H9 (cell line): ENCODE results near the gene DNAJB5. TPM values are rescaled to one million over a fixed set of nuclear protein-coding genes. Genes with fewer than 3 reads are reported as not detected.

ENCODE experiments used
- DNase-seq: peaks from one replicate; pipeline ENCODE4 v3.0.0-alpha.2; 2017
- H2AFZ ChIP-seq: one replicate; pipeline ENCODE4 v1.6.1; 2013; ENCODE audit warnings: mild to moderate bottlenecking, low read length, control low read depth, moderate library complexity
- H2AK5ac ChIP-seq: 2 replicates; pipeline ENCODE4 v1.6.1; 2013; ENCODE audit warnings: low read length, control low read depth, mixed read lengths; ENCODE audit not compliant: insufficient read length
- H2BK120ac ChIP-seq: one replicate; pipeline ENCODE4 v1.6.1; 2013; ENCODE audit warnings: low read depth, mild to moderate bottlenecking, low read length, control low read depth, inconsistent platforms; ENCODE audit not compliant: poor library complexity, severe bottlenecking
- H2BK12ac ChIP-seq: 2 replicates; pipeline ENCODE4 v1.6.1; 2013; ENCODE audit warnings: low read length, control low read depth, mixed read lengths, low read depth; ENCODE audit not compliant: insufficient read length
- H2BK15ac ChIP-seq: 2 replicates; pipeline ENCODE4 v1.6.1; 2013; ENCODE audit warnings: low read depth, low read length, control low read depth
- H2BK20ac ChIP-seq: one replicate; pipeline ENCODE4 v1.6.1; 2013; ENCODE audit warnings: low read depth, mild to moderate bottlenecking, low read length, control low read depth, inconsistent platforms; ENCODE audit not compliant: poor library complexity, severe bottlenecking
- H2BK5ac ChIP-seq: 2 replicates; pipeline ENCODE4 v1.6.1; 2013; ENCODE audit warnings: low read length, control low read depth, mixed read lengths; ENCODE audit not compliant: insufficient read length
- H3K14ac ChIP-seq: 2 replicates; pipeline ENCODE4 v1.6.1; 2013; ENCODE audit warnings: low read length, control low read depth; ENCODE audit not compliant: insufficient read depth
- H3K18ac ChIP-seq: 2 replicates; pipeline ENCODE4 v1.6.1; 2013; ENCODE audit warnings: low read depth, mild to moderate bottlenecking, mixed read lengths, low read length, control low read depth; ENCODE audit not compliant: insufficient read length
- H3K23ac ChIP-seq: 2 replicates; pipeline ENCODE4 v1.6.1; 2013; ENCODE audit warnings: low read length, control low read depth, mixed read lengths, low read depth; ENCODE audit not compliant: insufficient read length
- H3K23me2 ChIP-seq: 2 replicates; pipeline ENCODE4 v1.6.1; 2013; ENCODE audit warnings: low read depth, mild to moderate bottlenecking, mixed read lengths, low read length, control low read depth; ENCODE audit not compliant: insufficient read length, poor library complexity, severe bottlenecking
- H3K27ac ChIP-seq: 2 replicates; pipeline ENCODE4 v1.5.1; 2013; ENCODE audit warnings: low read length, control low read depth, mixed read lengths, low read depth; ENCODE audit not compliant: insufficient read length
- H3K27me3 ChIP-seq: 2 replicates; pipeline ENCODE4 v1.6.1; 2013; ENCODE audit warnings: low read length, control low read depth, inconsistent platforms; ENCODE audit not compliant: insufficient read depth
- H3K4ac ChIP-seq: 2 replicates; pipeline ENCODE4 v1.6.1; 2013; ENCODE audit warnings: low read depth, mild to moderate bottlenecking, control low read depth, inconsistent platforms, low read length, moderate library complexity
- H3K4me1 ChIP-seq: 2 replicates; pipeline ENCODE4 v1.6.1; 2013; ENCODE audit warnings: low read length, control low read depth, inconsistent platforms; ENCODE audit not compliant: insufficient read depth
- H3K4me2 ChIP-seq: 2 replicates; pipeline ENCODE4 v1.6.1; 2013; ENCODE audit warnings: low read length, control low read depth, mixed read lengths; ENCODE audit not compliant: insufficient read length, insufficient read depth
- H3K56ac ChIP-seq: 2 replicates; pipeline ENCODE4 v1.6.1; 2013; ENCODE audit warnings: low read depth, mild to moderate bottlenecking, mixed read lengths, low read length, control low read depth; ENCODE audit not compliant: insufficient read length
- H3K79me1 ChIP-seq: 2 replicates; pipeline ENCODE4 v1.6.1; 2013; ENCODE audit warnings: low read depth, mild to moderate bottlenecking, moderate library complexity, low read length, control low read depth, inconsistent platforms; ENCODE audit not compliant: insufficient read depth, poor library complexity, severe bottlenecking
- H3K79me2 ChIP-seq: 2 replicates; pipeline ENCODE4 v1.6.1; 2013; ENCODE audit warnings: low read length, control low read depth, inconsistent platforms; ENCODE audit not compliant: insufficient read depth
- H3K9ac ChIP-seq: 2 replicates; pipeline ENCODE4 v1.6.1; 2013; ENCODE audit warnings: low read length, control low read depth, mixed read lengths; ENCODE audit not compliant: insufficient read length; ENCODE audit errors: extremely low read depth
- H3K9me3 ChIP-seq: one replicate; pipeline ENCODE4 v1.6.1; 2013; ENCODE audit warnings: low read depth, low read length, inconsistent platforms; ENCODE audit not compliant: control insufficient read depth
- H3T11ph ChIP-seq: one replicate; pipeline ENCODE4 v1.6.1; 2013; ENCODE audit warnings: mild to moderate bottlenecking, low read length, control low read depth, inconsistent platforms
- H4K20me1 ChIP-seq: one replicate; pipeline ENCODE4 v1.6.1; 2013; ENCODE audit not compliant: control insufficient read depth, insufficient read length, insufficient read depth
- H4K5ac ChIP-seq: 2 replicates; pipeline ENCODE4 v1.6.1; 2013; ENCODE audit warnings: low read depth, mild to moderate bottlenecking, mixed read lengths, low read length, control low read depth; ENCODE audit not compliant: insufficient read length
- H4K8ac ChIP-seq: replicated peaks from 2 replicates; pipeline ENCODE4 v1.6.1; 2013; ENCODE audit warnings: low read length, control low read depth, mixed read lengths, low read depth; ENCODE audit not compliant: insufficient read length
- H4K91ac ChIP-seq: 2 replicates; pipeline ENCODE4 v1.6.1; 2013; ENCODE audit warnings: low read depth, mild to moderate bottlenecking, moderate library complexity, mixed read lengths, low read length, control low read depth; ENCODE audit not compliant: insufficient read length
- H3K27ac Mint-ChIP-seq, 3 experiments: 2 replicates in 2 of 3; 3 replicates in 1 of 3; pipeline ENCODE4 v1.8.0; 2020 to 2021; ENCODE audit warnings: mixed read lengths in 3 of 3, mild to moderate bottlenecking in 1 of 3, moderate library complexity in 1 of 3
- H3K27me3 Mint-ChIP-seq: 2 replicates; pipeline ENCODE4 v1.8.0; 2021; ENCODE audit warnings: low read depth, mild to moderate bottlenecking, moderate library complexity, mixed read lengths
- H3K36me3 Mint-ChIP-seq, 3 experiments: 2 replicates in 2 of 3; 3 replicates in 1 of 3; pipeline ENCODE4 v1.8.0; 2020 to 2021; ENCODE audit warnings: low read depth in 3 of 3, mixed read lengths in 3 of 3; ENCODE audit not compliant: insufficient read depth in 1 of 3
- H3K4me1 Mint-ChIP-seq, 2 experiments: 2 replicates each; pipeline ENCODE4 v1.8.0; 2020; ENCODE audit warnings: mixed read lengths in 2 of 2
- H3K4me3 Mint-ChIP-seq, 2 experiments: 2 replicates in 1 of 2; 3 replicates in 1 of 2; pipeline ENCODE4 v1.8.0; 2020 to 2021; ENCODE audit warnings: mild to moderate bottlenecking in 2 of 2, mixed read lengths in 2 of 2, moderate library complexity in 1 of 2
- H3K9me3 Mint-ChIP-seq, 2 experiments: 2 replicates in 1 of 2; 3 replicates in 1 of 2; pipeline ENCODE4 v1.8.0; 2020; ENCODE audit warnings: mild to moderate bottlenecking in 2 of 2, mixed read lengths in 2 of 2, moderate library complexity in 1 of 2
- WGBS: extraction: QIAGEN DNeasy Blood & Tissue Kit; methylation state at CpG from one replicate; pipeline ENCODE4 v1.1.7; 2013; ENCODE audit warnings: missing lambda C conversion rate, low lambda C conversion rate, mixed read lengths; ENCODE audit not compliant: insufficient read length; ENCODE audit errors: extremely low coverage; 5-methylcytosine and 5-hydroxymethylcytosine counted together
- total RNA-seq: library from RNA; stranded (reverse); gene quantifications from 2 replicates; pipeline ENCODE4 v1.2.1, GENCODE V29; 2021
- TF ChIP-seq, protein P1 (sequence below): fragments of 200-600 bp; sonication (generic); conservative IDR thresholded peaks from 3 replicates; pipeline ENCODE4 v1.8.0; 2021; ENCODE audit warnings: antibody characterized with exemption, mild to moderate bottlenecking

Gene DNAJB5
- total RNA-seq, 1 experiment from 2014 or later, result 38.9 TPM

DNA sequence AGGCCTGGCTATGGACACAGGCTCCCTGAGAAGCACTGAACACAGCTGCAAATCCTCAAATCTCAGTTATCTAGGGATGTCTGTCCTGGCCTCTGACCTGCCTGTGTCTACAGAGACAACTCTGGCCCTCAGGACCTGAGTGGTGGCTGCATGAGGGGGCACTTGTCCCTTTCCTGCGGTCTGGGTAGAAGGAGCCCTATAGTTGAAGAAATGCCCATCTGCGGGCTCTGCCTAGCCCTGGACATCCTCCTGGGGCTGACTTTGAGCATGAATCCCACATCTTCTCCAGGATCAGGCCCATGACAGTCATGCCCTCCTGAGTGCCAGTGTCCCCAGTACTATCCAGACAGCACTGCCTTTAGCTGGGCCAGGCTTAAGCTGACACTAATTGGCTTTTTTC is 10.0 kb downstream of the DNAJB5 start:
- no peak overlapping the region for H2AK5ac ChIP-seq
- H3K4me2 ChIP-seq, result no peak overlapping the region
- H3K14ac ChIP-seq, result no peak overlapping the region
- no peak overlapping the region for H3K27ac ChIP-seq
- Mint-ChIP-seq H3K27ac (no peak overlapping the region), H3K9me3 (no peaks in the 10 kb centered on the region), H3K36me3 (peaks cover 23 to 38% (median 29%) of the 10 kb centered on the region in 3 experiments; a peak in 6 of 7 replicates), H3K27me3 (no peaks in the 10 kb centered on the region), H3K4me1 (peaks cover 32 to 37% of the 10 kb centered on the region in 2 experiments), H3K4me3 (no peak overlapping the region)
- H3K4me1 ChIP-seq, result peaks cover 8% of the 10 kb centered on the region; the same call in 1 of the 2 replicates
- H3K18ac ChIP-seq, result no peak overlapping the region
- H3K56ac ChIP-seq, result no peak overlapping the region
- H4K20me1 ChIP-seq, result no peaks in the 10 kb centered on the region
- H2BK5ac ChIP-seq, result no peak overlapping the region
- H3K9ac ChIP-seq, result no peak overlapping the region
- no peak overlapping the region for H2BK12ac ChIP-seq
- H4K91ac ChIP-seq, result no peak overlapping the region
- no peak overlapping the region for H2BK20ac ChIP-seq
- WGBS, result no CpG with 5 or more reads among the region's 2 CpGs
- no peak overlapping the region for H3T11ph ChIP-seq
- H2BK15ac ChIP-seq, result no peak overlapping the region
- no peak overlapping the region for H4K8ac ChIP-seq
- H3K23ac ChIP-seq, result no peak overlapping the region
- TF ChIP-seq, protein P1, sequence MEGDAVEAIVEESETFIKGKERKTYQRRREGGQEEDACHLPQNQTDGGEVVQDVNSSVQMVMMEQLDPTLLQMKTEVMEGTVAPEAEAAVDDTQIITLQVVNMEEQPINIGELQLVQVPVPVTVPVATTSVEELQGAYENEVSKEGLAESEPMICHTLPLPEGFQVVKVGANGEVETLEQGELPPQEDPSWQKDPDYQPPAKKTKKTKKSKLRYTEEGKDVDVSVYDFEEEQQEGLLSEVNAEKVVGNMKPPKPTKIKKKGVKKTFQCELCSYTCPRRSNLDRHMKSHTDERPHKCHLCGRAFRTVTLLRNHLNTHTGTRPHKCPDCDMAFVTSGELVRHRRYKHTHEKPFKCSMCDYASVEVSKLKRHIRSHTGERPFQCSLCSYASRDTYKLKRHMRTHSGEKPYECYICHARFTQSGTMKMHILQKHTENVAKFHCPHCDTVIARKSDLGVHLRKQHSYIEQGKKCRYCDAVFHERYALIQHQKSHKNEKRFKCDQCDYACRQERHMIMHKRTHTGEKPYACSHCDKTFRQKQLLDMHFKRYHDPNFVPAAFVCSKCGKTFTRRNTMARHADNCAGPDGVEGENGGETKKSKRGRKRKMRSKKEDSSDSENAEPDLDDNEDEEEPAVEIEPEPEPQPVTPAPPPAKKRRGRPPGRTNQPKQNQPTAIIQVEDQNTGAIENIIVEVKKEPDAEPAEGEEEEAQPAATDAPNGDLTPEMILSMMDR, result no peak
- H3K79me2 ChIP-seq, result no peaks in the 10 kb centered on the region
- no peaks in the 10 kb centered on the region for H3K27me3 ChIP-seq
- no peaks in the 10 kb centered on the region for H3K79me1 ChIP-seq
- no peak overlapping the region for H4K5ac ChIP-seq
- H3K9me3 ChIP-seq, result no peaks in the 10 kb centered on the region
- H3K4ac ChIP-seq, result no peak overlapping the region
- DNase-seq, result peak; percentile 20
- no peak overlapping the region for H2BK120ac ChIP-seq
- H2AFZ ChIP-seq, result no peak overlapping the region
- H3K23me2 ChIP-seq, result no peaks in the 10 kb centered on the region
